ENCODE measurements around the gene EIF2B5.

- TF ChIP-seq GATA3 (IDR thresholded peaks at IDR 0.05; ENCODE audit: low read depth, low read length) (no peak), GATA2 (IDR thresholded peaks at IDR 0.05; ENCODE audit: low read depth, low read length) (no peak)
These were observed 58.9 kb downstream of the EIF2B5 start for GRCh38 chr3:184193991-184194539.

Data from SH-SY5Y (cell line).